Gastrocnemius medialis (tissue), 4 donors: ENCODE data around the gene SAMHD1.

Source experiments
- POLR2A ChIP-seq, 2 donors: fragments of 450-650 bp; IDR thresholded peaks; one replicate each; pipeline ENCODE4 v1.6.1; 2017; ENCODE audit warnings: antibody characterized with exemption in 2 of 2, mild to moderate bottlenecking in 2 of 2, moderate library complexity in 2 of 2
- TF ChIP-seq, protein P1 (sequence below), 5 experiments: fragments of 450-650 bp in 3 of 5; fragments of 200-600 bp in 2 of 5; sonication (generic) in 2 of 5; IDR thresholded peaks in 4 of 5; conservative IDR thresholded peaks in 1 of 5; 1 replicate in 4 of 5; 2 replicates in 1 of 5; pipeline ENCODE4 v1.5.1; 2016 to 2019; ENCODE audit warnings: antibody characterized with exemption in 5 of 5, mild to moderate bottlenecking in 3 of 5, moderate library complexity in 3 of 5

DNA sequence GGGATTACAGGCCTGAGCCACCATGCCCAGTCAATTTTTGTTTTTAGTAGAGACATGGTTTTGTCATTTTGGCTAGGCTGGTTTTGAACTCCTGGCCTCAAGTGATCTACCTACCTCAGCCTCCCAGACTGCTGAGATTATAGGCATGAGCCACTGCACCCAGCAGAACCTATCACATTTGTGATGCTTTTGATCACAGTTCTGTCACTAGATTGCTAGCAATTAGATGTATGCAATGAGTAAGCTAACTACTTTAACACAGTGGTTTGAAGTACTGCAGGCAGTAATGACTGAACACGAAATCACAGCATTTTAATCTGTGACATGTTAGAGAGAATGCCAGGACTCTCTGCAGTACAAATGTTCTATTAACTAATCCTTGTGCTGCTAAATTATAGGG lies 19.6 kb upstream of the SAMHD1 start:
- TF ChIP-seq, protein P1, sequence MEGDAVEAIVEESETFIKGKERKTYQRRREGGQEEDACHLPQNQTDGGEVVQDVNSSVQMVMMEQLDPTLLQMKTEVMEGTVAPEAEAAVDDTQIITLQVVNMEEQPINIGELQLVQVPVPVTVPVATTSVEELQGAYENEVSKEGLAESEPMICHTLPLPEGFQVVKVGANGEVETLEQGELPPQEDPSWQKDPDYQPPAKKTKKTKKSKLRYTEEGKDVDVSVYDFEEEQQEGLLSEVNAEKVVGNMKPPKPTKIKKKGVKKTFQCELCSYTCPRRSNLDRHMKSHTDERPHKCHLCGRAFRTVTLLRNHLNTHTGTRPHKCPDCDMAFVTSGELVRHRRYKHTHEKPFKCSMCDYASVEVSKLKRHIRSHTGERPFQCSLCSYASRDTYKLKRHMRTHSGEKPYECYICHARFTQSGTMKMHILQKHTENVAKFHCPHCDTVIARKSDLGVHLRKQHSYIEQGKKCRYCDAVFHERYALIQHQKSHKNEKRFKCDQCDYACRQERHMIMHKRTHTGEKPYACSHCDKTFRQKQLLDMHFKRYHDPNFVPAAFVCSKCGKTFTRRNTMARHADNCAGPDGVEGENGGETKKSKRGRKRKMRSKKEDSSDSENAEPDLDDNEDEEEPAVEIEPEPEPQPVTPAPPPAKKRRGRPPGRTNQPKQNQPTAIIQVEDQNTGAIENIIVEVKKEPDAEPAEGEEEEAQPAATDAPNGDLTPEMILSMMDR (IDR thresholded peaks at IDR 0.05 in 4 of 5, conservative IDR thresholded peaks at IDR 0.05 in 1 of 5), result no peak
- no peak for TF ChIP-seq POLR2A (IDR thresholded peaks at IDR 0.05)
